ENCODE data around the gene PNMA6E. TPM values are rescaled to one million over a fixed set of nuclear protein-coding genes. Genes with fewer than 3 reads are reported as not detected.

Gene PNMA6E
- total and polyA plus RNA-seq, 8 donors, result not detected

- no peaks in the 10 kb centered on the region for H3K27me3 ChIP-seq
- ATAC-seq (no peak), DNase-seq (no peak)
- H3K9me3 ChIP-seq, result no peaks in the 10 kb centered on the region
- no peaks in the 10 kb centered on the region for H3K36me3 ChIP-seq
- H3K27ac ChIP-seq, result no peak overlapping the region
- intact Hi-C loops (cut with DNase I), result no loop called here
- TF ChIP-seq, protein P1, sequence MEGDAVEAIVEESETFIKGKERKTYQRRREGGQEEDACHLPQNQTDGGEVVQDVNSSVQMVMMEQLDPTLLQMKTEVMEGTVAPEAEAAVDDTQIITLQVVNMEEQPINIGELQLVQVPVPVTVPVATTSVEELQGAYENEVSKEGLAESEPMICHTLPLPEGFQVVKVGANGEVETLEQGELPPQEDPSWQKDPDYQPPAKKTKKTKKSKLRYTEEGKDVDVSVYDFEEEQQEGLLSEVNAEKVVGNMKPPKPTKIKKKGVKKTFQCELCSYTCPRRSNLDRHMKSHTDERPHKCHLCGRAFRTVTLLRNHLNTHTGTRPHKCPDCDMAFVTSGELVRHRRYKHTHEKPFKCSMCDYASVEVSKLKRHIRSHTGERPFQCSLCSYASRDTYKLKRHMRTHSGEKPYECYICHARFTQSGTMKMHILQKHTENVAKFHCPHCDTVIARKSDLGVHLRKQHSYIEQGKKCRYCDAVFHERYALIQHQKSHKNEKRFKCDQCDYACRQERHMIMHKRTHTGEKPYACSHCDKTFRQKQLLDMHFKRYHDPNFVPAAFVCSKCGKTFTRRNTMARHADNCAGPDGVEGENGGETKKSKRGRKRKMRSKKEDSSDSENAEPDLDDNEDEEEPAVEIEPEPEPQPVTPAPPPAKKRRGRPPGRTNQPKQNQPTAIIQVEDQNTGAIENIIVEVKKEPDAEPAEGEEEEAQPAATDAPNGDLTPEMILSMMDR (IDR thresholded peaks at IDR 0.05), result no peak
- H3K4me1 ChIP-seq, result no peaks in the 10 kb centered on the region
- H3K4me3 ChIP-seq, result no peak overlapping the region
Observed at GRCh38 chrX:153434801-153435200, 33.7 kb upstream of the PNMA6E start.

DNA sequence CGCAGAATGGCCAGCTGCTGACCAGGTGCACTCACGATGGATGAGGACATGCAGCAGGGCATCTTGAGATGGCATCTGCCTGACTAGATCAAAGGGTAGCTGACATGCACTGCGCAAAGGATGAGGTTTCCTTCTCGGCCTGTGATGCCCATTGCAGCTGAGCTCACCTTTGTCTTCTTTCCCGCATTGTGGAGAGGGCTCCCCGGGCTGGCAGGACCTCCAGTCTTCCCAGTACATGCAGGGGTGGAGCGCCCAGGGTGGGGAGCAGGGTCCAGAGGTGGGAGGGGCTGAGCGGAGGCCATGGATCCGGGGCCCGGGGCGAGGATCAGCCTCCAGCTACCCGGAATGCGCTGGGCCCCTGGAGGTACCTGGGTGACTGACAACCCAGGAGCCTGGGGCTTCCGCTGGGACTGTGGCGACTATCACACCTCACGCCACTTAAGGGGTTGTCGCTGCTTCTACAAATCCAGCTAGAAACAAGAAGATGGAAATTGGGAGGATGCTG, 32.7 kb upstream of the PNMA6E start:
- Histone ChIP-seq H3K36me3 (no peaks in the 10 kb centered on the region), H3K4me1 (no peaks in the 10 kb centered on the region), H3K9me3 (no peaks in the 10 kb centered on the region), H3K27me3 (no peaks in the 10 kb centered on the region), H3K4me3 (no peak overlapping the region), H3K27ac (no peak overlapping the region)
- ATAC-seq (no peak), DNase-seq (peak in 1 of 4 donors; percentile 41)
- TF ChIP-seq, protein P1 (IDR thresholded peaks at IDR 0.05), result no peak
- intact Hi-C loops (cut with DNase I), result no loop called here

DNA sequence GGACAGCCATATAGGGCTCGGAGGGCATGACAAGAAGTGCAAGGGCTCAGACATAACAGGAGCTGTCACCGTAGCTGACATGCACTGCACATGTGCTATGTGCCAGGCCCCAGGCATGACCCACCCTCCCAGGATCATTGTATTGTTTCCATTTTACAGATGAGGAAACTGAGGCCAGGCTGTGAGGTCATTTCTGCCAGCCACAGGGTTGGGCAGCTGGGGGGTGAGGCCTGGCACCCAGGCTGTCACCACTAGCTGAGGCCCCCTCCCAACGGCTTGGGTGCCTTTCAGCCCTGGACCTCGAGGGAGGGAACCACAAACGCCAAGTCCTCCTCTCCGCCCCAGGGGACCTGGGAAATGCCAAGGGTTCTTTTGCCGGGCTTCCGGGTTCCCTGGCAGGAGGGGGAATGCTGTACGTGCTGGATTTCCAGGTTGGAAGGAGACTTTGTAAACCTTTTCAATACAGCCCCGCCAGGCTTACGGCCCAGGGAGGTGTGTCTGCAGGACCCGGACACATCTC, 32.1 kb upstream of the PNMA6E start:
- DNase-seq, result no peak
- no peak for ATAC-seq
- H3K4me3 ChIP-seq, result no peak overlapping the region
- no peaks in the 10 kb centered on the region for H3K36me3 ChIP-seq
- H3K9me3 ChIP-seq, result no peaks in the 10 kb centered on the region
- H3K27me3 ChIP-seq, result no peaks in the 10 kb centered on the region
- H3K27ac ChIP-seq, result no peak overlapping the region
- TF ChIP-seq, protein P1 (IDR thresholded peaks at IDR 0.05), result no peak
- intact Hi-C loops (cut with DNase I), result no loop called here
- H3K4me1 ChIP-seq, result no peaks in the 10 kb centered on the region

DNA sequence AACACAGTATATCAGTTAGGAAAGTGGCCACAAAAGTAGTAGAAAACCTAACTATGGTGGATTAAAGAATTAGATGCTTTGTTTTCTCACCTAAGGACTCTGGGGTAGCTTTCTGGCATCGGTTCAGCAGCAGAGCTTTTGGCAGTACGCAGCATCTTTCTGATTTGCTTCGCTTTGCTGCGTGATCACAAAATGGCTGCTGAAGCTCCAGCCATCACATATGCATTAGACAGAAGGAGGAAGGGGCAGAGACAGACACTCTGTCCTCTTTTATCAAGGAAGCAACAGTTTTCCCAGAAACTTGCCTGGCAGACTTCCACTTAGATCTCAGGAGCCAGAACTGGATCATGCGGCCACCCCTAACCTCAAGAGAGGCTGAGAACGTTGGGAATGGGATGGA, 29.6 kb upstream of the PNMA6E start:
- no peak for DNase-seq
- intact Hi-C loops (cut with DNase I), result no loop called here

DNA sequence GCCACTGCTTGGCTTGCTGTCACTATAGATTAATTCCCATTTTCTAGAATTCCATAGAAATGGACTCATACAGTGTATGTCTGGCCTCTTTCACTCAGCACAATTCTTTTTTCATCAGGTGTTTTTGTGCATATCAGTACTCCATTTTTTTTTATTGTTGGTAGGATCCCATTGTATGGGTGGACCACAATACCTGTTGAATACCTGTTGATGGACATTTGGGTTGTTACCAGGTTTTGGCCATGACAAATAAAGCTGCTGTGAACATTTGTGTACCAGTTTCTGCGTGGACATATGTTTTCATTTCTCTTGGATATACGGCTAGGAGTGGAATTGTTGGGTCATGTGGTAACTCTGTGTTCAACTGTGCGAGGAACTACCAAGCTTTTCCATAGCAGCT, 25.1 kb upstream of the PNMA6E start:
- TF ChIP-seq, protein P1 (IDR thresholded peaks at IDR 0.05), result no peak
- DNase-seq, result no peak
- Histone ChIP-seq H3K36me3 (peaks cover 0 to 8% of the 10 kb centered on the region in 2 donors), H3K4me1 (no peaks in the 10 kb centered on the region), H3K27ac (no peak overlapping the region), H3K9me3 (no peaks in the 10 kb centered on the region), H3K27me3 (no peaks in the 10 kb centered on the region), H3K4me3 (no peak overlapping the region)
- no peak for ATAC-seq
- intact Hi-C loops (cut with DNase I), result no loop called here

More for the DNA sequence above, 29.6 kb upstream of the PNMA6E start:
- Histone ChIP-seq H3K4me3 (no peak overlapping the region), H3K27me3 (no peaks in the 10 kb centered on the region), H3K9me3 (no peaks in the 10 kb centered on the region), H3K4me1 (no peaks in the 10 kb centered on the region), H3K36me3 (no peaks in the 10 kb centered on the region), H3K27ac (no peak overlapping the region)
- TF ChIP-seq, protein P1 (IDR thresholded peaks at IDR 0.05), result no peak
- no peak for ATAC-seq
